SK-N-MC (cell line): ENCODE results near the gene ANKRD50.
A peak's percentile ranks its signal among the peaks of the same experiment; 100 is the strongest.

ENCODE experiments used
- DNase-seq: peaks from one replicate; pipeline ENCODE4 v3.0.0-alpha.2; 2011; ENCODE audit warnings: low read depth, low spot score
- H3K27ac ChIP-seq: fragments of 200-600 bp; sonication (generic); 2 replicates; pipeline ENCODE4 v1.5.1; 2016; ENCODE audit warnings: mixed run types
- H3K36me3 ChIP-seq: fragments of 200-600 bp; sonication (generic); 2 replicates; pipeline ENCODE4 v1.6.1; 2017; ENCODE audit warnings: antibody characterized with exemption, low read length, mixed read lengths; ENCODE audit not compliant: insufficient read depth
- H3K4me3 ChIP-seq: fragments of 200-600 bp; sonication (generic); 2 replicates; pipeline ENCODE4 v1.5.1; 2016
- H3K9ac ChIP-seq: fragments of 200-600 bp; sonication (generic); 2 replicates; pipeline ENCODE4 v1.8.0; 2017; ENCODE audit warnings: mixed run types, mixed read lengths; ENCODE audit not compliant: insufficient read length
- H3K9me3 ChIP-seq: fragments of 200-600 bp; sonication (generic); 2 replicates; pipeline ENCODE4 v1.6.1; 2017; ENCODE audit warnings: low read depth, mild to moderate bottlenecking, antibody characterized with exemption, low read length, moderate library complexity, mixed read lengths
- EZH2 ChIP-seq: fragments of 200-600 bp; sonication (generic); IDR thresholded peaks from one replicate; pipeline ENCODE4 v1.6.1; 2017; ENCODE audit warnings: antibody characterized with exemption
- FOXP2 ChIP-seq: optimal IDR thresholded peaks from 2 replicates; pipeline ENCODE3; 2011; ENCODE audit warnings: mild to moderate bottlenecking, moderate library complexity; ENCODE audit not compliant: insufficient read depth; ENCODE audit errors: extremely low read length, control extremely low read depth
- POLR2AphosphoS5 ChIP-seq: IDR thresholded peaks from 2 replicates; pipeline ENCODE4 v1.6.1; 2012; ENCODE audit warnings: mild to moderate bottlenecking, low read depth, low read length, borderline replicate concordance

The ANKRD50 gene

DNA sequence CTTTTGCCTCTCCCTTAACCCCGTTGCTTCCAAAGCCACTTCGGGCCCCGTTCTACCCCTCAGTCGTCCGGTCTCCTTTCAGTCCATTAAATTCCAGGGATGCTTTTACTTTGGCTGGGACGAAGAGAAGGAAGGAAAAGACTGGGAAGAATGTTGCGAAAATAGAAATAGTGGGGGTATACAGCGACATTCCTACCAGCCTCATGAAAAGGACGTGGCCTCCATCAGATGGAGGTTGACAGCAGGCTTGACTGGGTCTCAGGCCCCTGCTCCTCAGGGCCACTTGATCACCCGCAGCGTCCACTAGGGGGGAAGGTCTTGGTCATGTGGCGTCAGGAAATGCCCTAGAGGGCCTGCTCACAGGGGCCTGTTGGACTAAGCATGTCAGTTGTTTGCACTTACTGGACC lies 657 bp upstream of the ANKRD50 start:
- no peak for DNase-seq
- Histone ChIP-seq H3K36me3 (no peaks in the 10 kb centered on the region), H3K27ac (peak overlapping the region; percentile 83), H3K9ac (peak overlapping the region; percentile 78), H3K4me3 (peak overlapping the region; percentile 90), H3K9me3 (no peaks in the 10 kb centered on the region)
- TF ChIP-seq FOXP2 (no peak), POLR2AphosphoS5 (no peak), EZH2 (no peak)

DNA sequence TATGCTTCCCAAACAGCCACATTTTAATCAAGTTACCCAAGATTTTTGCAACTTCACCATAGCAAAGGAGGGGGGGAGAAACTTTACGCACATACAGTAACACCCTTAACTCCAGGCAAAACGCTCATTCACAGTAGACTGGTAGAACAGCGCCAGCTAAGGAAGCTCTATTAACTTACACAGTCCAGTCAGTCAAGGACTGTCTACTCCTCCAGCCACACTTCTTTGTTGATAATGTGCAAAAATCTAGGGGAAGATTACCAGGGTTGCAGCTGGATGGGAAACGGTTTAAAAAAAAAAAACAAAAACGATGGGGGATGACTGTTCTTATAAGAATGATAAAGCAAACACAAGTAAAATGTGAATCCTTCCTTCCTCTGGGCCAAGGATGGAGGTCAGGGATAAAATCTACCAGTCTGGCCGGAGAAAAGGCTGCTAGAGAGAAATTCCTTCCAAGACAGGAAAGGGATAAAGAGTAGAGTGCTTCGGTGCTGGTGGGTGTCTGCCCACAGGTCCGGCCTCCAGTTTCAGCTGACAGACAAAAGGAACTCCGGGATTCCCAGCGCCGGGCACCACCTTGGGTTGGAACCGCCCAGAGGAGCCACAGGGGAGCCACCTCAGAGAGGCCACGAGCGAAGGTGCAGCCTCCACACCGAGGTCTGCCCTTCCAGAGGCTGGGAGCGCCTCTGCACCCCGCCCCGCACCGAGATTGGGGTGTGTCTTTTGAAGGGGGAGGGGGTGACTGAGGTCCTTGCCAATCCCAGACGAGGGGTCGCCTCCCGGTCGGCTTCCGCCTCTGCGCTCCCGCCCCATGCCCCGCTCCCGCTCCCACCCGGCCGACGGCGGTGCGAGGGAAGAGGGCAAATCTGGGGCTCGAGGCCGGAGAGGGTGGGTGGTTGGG lies 811 bp downstream of the ANKRD50 start:
- Histone ChIP-seq H3K27ac (peak overlapping the region; percentile 50; the same call in 1 of the 2 replicates), H3K9ac (peak overlapping the region; percentile 65), H3K9me3 (no peaks in the 10 kb centered on the region), H3K4me3 (peak overlapping the region; percentile 90), H3K36me3 (peaks cover 8% of the 10 kb centered on the region)
- DNase-seq: no peak
- TF ChIP-seq FOXP2 (no peak), POLR2AphosphoS5 (peak; percentile 36; the same call in 1 of the 2 replicates), EZH2 (no peak)

DNA sequence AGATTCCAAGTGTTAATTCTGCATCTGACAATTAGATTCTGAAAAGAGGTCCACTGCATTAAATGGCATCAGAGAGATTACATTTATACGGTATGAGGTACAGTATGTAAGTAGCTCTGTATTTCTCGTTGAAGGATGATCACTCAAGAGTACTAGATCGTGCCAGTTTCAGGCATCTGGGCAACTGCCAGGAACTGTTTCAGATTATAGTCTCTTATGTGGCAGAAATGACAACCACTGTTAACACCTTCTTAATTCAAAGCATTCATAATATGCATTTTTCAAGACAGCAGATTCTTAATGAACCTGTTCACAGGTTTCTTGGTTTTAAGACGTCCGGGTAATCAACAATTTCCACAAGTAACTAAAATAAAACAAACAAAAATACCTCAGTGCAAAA lies 1.6 kb downstream of the ANKRD50 start:
- no peaks in the 10 kb centered on the region for H3K9me3 ChIP-seq
- H3K27ac ChIP-seq: no peak overlapping the region
- peak overlapping the region; percentile 65 for H3K9ac ChIP-seq
- peaks cover 8% of the 10 kb centered on the region for H3K36me3 ChIP-seq
- DNase-seq: no peak
- no peak for TF ChIP-seq POLR2AphosphoS5
- TF ChIP-seq FOXP2: no peak
- TF ChIP-seq EZH2: no peak
- H3K4me3 ChIP-seq: peak overlapping the region; percentile 90

DNA sequence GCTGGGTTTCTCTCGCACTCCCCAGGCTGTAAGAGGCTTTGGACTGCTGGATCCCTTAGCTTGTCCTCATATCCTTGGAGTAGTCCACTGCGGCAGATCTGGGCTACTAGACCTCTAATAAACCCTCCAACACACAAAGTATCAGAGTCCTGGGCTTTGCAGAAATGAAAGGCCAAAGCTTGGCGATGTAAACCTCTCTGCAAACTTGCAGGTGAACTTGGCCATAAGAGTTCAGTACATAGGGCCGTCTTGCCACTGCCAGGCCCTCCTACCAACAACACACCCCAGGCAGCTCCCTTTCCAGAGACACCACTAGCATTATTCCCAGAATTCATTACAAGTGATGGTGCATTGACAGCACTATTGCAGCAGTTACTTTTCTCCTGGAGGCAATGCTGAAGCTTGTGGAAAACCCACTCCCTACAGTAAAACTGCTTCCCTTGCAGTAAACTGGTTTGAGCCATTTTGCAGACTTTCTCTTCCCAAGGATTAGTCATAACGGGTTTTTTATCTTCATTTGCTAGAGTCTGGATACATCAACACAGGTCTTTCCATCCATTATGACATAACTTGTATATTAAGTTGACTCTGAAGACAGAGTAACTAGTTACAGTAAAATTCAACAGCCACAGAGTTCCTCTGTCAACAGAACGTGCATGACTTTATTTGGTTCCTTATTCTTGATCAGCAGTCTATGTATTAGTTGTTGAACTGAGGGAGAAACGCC lies 2.4 kb downstream of the ANKRD50 start:
- DNase-seq: no peak
- Histone ChIP-seq H3K9me3 (no peaks in the 10 kb centered on the region), H3K9ac (no peak overlapping the region), H3K27ac (no peak overlapping the region), H3K4me3 (peak overlapping the region; percentile 90), H3K36me3 (peaks cover 8% of the 10 kb centered on the region)
- no peak for TF ChIP-seq EZH2
- no peak for TF ChIP-seq POLR2AphosphoS5
- TF ChIP-seq FOXP2: no peak

DNA sequence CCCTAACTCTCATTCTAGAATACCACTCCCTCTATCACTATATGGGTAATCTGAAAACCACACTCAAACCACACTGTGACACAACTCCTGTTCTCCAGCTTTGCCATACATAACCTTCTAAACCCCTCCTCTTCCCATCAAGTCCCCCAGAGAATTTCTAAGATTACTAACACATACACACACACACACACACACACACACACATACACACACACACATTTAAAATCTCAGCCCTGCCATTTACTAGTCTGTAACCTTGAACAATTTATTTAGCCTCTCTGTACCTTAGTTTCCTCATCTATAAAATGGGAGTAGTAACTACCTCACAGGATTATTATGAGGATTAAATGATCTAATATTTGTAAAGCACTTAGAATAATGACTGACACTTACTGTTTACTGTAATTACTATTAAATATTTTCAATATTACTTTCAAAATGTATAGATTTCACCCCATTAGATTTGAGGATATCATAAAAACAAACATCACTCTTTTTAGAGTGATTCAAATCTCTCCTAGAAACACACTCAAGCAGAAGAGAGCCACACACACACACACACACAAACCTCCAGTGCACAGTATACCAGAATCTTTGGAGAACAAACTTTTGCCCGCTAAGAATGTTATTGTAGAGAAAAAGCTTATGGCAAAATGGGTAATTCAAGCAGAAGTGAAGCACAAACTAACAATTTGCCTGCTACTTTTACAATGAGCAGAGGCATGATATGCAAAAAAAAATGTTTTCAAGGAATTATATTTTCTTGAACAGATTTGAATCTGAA lies 3.8 kb downstream of the ANKRD50 start:
- H3K9ac ChIP-seq: no peak overlapping the region
- H3K36me3 ChIP-seq: peaks cover 8% of the 10 kb centered on the region
- TF ChIP-seq EZH2 (no peak), POLR2AphosphoS5 (no peak), FOXP2 (no peak)
- DNase-seq: no peak
- no peak overlapping the region for H3K4me3 ChIP-seq
- no peak overlapping the region for H3K27ac ChIP-seq
- H3K9me3 ChIP-seq: no peaks in the 10 kb centered on the region

DNA sequence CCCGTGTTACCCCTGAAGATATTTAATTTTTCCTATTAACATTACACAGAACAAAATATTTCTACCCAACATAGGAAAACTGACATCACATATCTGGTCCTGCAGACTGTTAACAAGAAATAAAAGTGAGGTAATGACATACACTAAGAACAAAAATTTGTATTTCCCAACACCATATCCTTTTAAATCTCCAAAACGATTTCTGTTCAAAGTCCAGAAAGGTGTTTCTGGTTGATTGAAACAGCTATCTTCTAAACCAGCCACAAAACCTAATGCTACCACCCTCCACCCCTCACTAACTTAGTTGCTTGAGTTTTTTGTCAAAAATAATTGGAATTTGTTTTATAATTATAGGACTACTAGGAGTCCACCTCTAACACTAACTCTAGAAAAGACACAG lies 7.1 kb downstream of the ANKRD50 start:
- Histone ChIP-seq H3K9ac (no peak overlapping the region), H3K4me3 (no peak overlapping the region), H3K36me3 (peaks cover 16% of the 10 kb centered on the region), H3K9me3 (no peaks in the 10 kb centered on the region), H3K27ac (no peak overlapping the region)
- DNase-seq: no peak
- TF ChIP-seq EZH2 (no peak), FOXP2 (no peak), POLR2AphosphoS5 (no peak)

DNA sequence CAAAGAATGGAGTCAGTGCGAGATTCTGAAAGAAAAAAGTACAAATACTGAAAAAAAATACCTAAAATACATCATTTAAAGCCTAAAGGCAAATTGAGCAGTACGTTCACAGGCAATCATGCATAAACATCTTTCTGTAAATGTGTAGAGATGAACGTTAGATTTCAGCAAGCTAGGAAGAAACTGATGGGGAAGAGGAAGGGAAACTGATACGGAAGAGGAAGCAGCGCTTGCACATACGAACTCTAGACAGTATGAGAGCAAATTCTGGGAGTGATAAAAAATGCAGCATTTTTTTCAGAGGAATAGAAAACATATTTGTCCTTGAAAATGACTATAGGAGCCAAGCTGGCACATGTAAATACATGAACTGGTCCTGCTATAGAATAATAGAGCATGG lies 9.4 kb downstream of the ANKRD50 start:
- no peak overlapping the region for H3K4me3 ChIP-seq
- H3K9ac ChIP-seq: no peak overlapping the region
- H3K27ac ChIP-seq: no peak overlapping the region
- no peak for DNase-seq
- no peaks in the 10 kb centered on the region for H3K9me3 ChIP-seq
- peaks cover 22% of the 10 kb centered on the region for H3K36me3 ChIP-seq
- no peak for TF ChIP-seq FOXP2
- TF ChIP-seq EZH2: no peak
- no peak for TF ChIP-seq POLR2AphosphoS5
